ENCODE data around the gene APMAP.
A peak's percentile ranks its signal among the peaks of the same experiment; 100 is the strongest.

APMAP gene

GRCh38 chr20:24992487-24993205, at the start of gene APMAP:
TSS of gene APMAP (minus strand) at chr20:24992751. CDS start at chr20:24992688, 63 bp downstream.
- DNase-seq, result peak; percentile 98

- DNase-seq, result no peak
Measured at GRCh38 chr20:25041813-25042530, 49.4 kb upstream of the APMAP start.

GRCh38 chr20:25040438-25040831, 47.9 kb upstream of the APMAP start:
- DNase-seq, result peak; percentile 95

- DNase-seq, result no peak
Measured at GRCh38 chr20:25039697-25040437, 47.3 kb upstream of the APMAP start.

GRCh38 chr20:25038591-25039015, 46.1 kb upstream of the APMAP start:
- no peak for DNase-seq

- DNase-seq, result no peak
Measured at GRCh38 chr20:25038103-25038410, 45.5 kb upstream of the APMAP start.

GRCh38 chr20:25037288-25038102, 44.9 kb upstream of the APMAP start:
- DNase-seq, result no peak

GRCh38 chr20:25036331-25036936, 43.9 kb upstream of the APMAP start:
- peak; percentile 59 for DNase-seq

GRCh38 chr20:25035921-25036320, 43.4 kb upstream of the APMAP start:
- DNase-seq, result peak; percentile 76

- DNase-seq, result no peak
Measured at GRCh38 chr20:25033924-25034300, 41.4 kb upstream of the APMAP start.

GRCh38 chr20:25033265-25033923, 40.8 kb upstream of the APMAP start:
- DNase-seq, result peak; percentile 56

- DNase-seq, result no peak
Measured at GRCh38 chr20:25032478-25033264, 40.1 kb upstream of the APMAP start.

GRCh38 chr20:25032065-25032477, 39.5 kb upstream of the APMAP start:
- no peak for DNase-seq

GRCh38 chr20:25031241-25031640, 38.7 kb upstream of the APMAP start:
- DNase-seq, result no peak

- DNase-seq, result no peak
Measured at GRCh38 chr20:25030649-25031207, 38.2 kb upstream of the APMAP start.

- no peak for DNase-seq
Measured at GRCh38 chr20:25030007-25030648, 37.6 kb upstream of the APMAP start.

GRCh38 chr20:25025986-25026605, 33.5 kb upstream of the APMAP start:
- DNase-seq, result peak; percentile 41

- no peak for DNase-seq
Measured at GRCh38 chr20:25025091-25025861, 32.7 kb upstream of the APMAP start.

GRCh38 chr20:25024171-25024570, 31.6 kb upstream of the APMAP start:
- no peak for DNase-seq
